RCC 7860 (cell line): ENCODE measurements around the gene CCR6.

Experiments used
- DNase-seq: peaks from one replicate; pipeline ENCODE4 v3.0.0-alpha.2; 2015; ENCODE audit warnings: low spot score
- FAIRE-seq: peaks from 2 replicates; lab custom pipeline; 2012; peaks lifted over from hg19 to GRCh38; lab: Jason Lieb, UNC

Gene CCR6

GRCh38 chr6:167140589-167141474 lies 17.9 kb downstream of the CCR6 start:
- no peak for FAIRE-seq
- DNase-seq: no peak

- FAIRE-seq (no peak), DNase-seq (no peak)
These were observed 19.0 kb downstream of the CCR6 start for GRCh38 chr6:167141667-167142432.

GRCh38 chr6:167142433-167142761 lies 19.5 kb downstream of the CCR6 start:
- DNase-seq: no peak
- FAIRE-seq: no peak

- no peak for FAIRE-seq
- DNase-seq: no peak
These were observed 20.1 kb downstream of the CCR6 start for GRCh38 chr6:167143041-167143440.

GRCh38 chr6:167145461-167145860 lies 22.6 kb downstream of the CCR6 start:
- DNase-seq: no peak
- no peak for FAIRE-seq

GRCh38 chr6:167146135-167146534 lies 23.2 kb downstream of the CCR6 start:
- DNase-seq (no peak), FAIRE-seq (no peak)

- no peak for FAIRE-seq
- no peak for DNase-seq
These were observed 24.1 kb downstream of the CCR6 start for GRCh38 chr6:167146977-167147376.

GRCh38 chr6:167148021-167148420 lies 25.1 kb downstream of the CCR6 start:
- no peak for FAIRE-seq
- DNase-seq: no peak

GRCh38 chr6:167148997-167149396 lies 26.1 kb downstream of the CCR6 start:
- DNase-seq (no peak), FAIRE-seq (no peak)

GRCh38 chr6:167150941-167151549 lies 28.1 kb downstream of the CCR6 start:
- DNase-seq: no peak
- FAIRE-seq: no peak

GRCh38 chr6:167151648-167152047 lies 28.8 kb downstream of the CCR6 start:
- no peak for DNase-seq
- FAIRE-seq: no peak

GRCh38 chr6:167152862-167153261 lies 30.0 kb downstream of the CCR6 start:
- no peak for FAIRE-seq
- DNase-seq: no peak

- FAIRE-seq: no peak
- DNase-seq: peak; percentile 43
These were observed 30.6 kb downstream of the CCR6 start for GRCh38 chr6:167153521-167153959.

GRCh38 chr6:167154291-167154690 lies 31.4 kb downstream of the CCR6 start:
- DNase-seq (no peak), FAIRE-seq (no peak)

GRCh38 chr6:167154895-167155294 lies 32.0 kb downstream of the CCR6 start:
- FAIRE-seq (no peak), DNase-seq (no peak)

- no peak for DNase-seq
- no peak for FAIRE-seq
These were observed 34.5 kb downstream of the CCR6 start for GRCh38 chr6:167157414-167157813.

GRCh38 chr6:167157863-167158262 lies 35.0 kb downstream of the CCR6 start, which contains the start of gene GPR31:
TSS of gene GPR31 (minus strand) at chr6:167157980. CDS start at chr6:167157831, 149 bp downstream.
- DNase-seq (no peak), FAIRE-seq (no peak)

- DNase-seq (no peak), FAIRE-seq (no peak)
These were observed 39.1 kb downstream of the CCR6 start for GRCh38 chr6:167161851-167162467.

- FAIRE-seq (no peak), DNase-seq (no peak)
These were observed 39.7 kb downstream of the CCR6 start for GRCh38 chr6:167162591-167162990.

- no peak for FAIRE-seq
- no peak for DNase-seq
These were observed 40.6 kb downstream of the CCR6 start for GRCh38 chr6:167163476-167164011.

GRCh38 chr6:167164261-167164660 lies 41.4 kb downstream of the CCR6 start:
- FAIRE-seq (no peak), DNase-seq (no peak)
